Stomach (tissue), 9 donors: Measurements from ENCODE around the gene PLLP. TPM values are rescaled to one million over a fixed set of nuclear protein-coding genes. Genes with fewer than 3 reads are reported as not detected.

Experiments
- DNase-seq, 2 donors: peaks; one replicate each; pipeline versions ENCODE4 v3.0.0 to v3.0.0-alpha.2; 2013 to 2019
- H3K27ac ChIP-seq, 5 donors: fragments of 200-600 bp in 4 of 5; sonication (generic) in 4 of 5; one replicate each; pipeline ENCODE4 v1.5.1; 2013 to 2019; ENCODE audit warnings: mild to moderate bottlenecking in 1 of 5, moderate library complexity in 1 of 5
- H3K27me3 ChIP-seq, 3 donors: fragments of 200-600 bp; sonication (generic); one replicate each; pipeline ENCODE4 v1.5.1; 2017 to 2019; ENCODE audit warnings: mixed run types in 1 of 3
- H3K36me3 ChIP-seq, 4 donors: fragments of 200-600 bp; sonication (generic); 1 replicate in 3 of 4; 2 replicates in 1 of 4; pipeline ENCODE4 v1.5.1; 2016 to 2019
- H3K4me1 ChIP-seq, 4 donors: fragments of 200-600 bp; sonication (generic); one replicate each; pipeline ENCODE4 v1.5.1; 2016 to 2019
- H3K4me3 ChIP-seq, 4 donors: fragments of 200-600 bp; sonication (generic) in 3 of 4; one replicate each; pipeline ENCODE4 v1.5.1; 2016 to 2019; ENCODE audit warnings: mild to moderate bottlenecking in 1 of 4
- H3K9me3 ChIP-seq, 4 donors: fragments of 200-600 bp; sonication (generic); one replicate each; pipeline ENCODE4 v1.5.1; 2016 to 2019
- CTCF ChIP-seq, 7 experiments: fragments of 450-650 bp in 4 of 7; fragments of 200-600 bp in 3 of 7; sonication (generic) in 3 of 7; IDR thresholded peaks; one replicate each; pipeline ENCODE4 v1.5.1; 2016 to 2019; ENCODE audit warnings: antibody characterized with exemption in 7 of 7, control low read depth in 2 of 7, mild to moderate bottlenecking in 1 of 7
- EP300 ChIP-seq: sonication (generic); formaldehyde crosslinking; IDR thresholded peaks from one replicate; pipeline ENCODE4 v1.6.1; 2017; ENCODE audit warnings: antibody characterized with exemption
- POLR2A ChIP-seq, 4 donors: fragments of 450-650 bp; IDR thresholded peaks; one replicate each; pipeline ENCODE4 v1.6.1; 2016; ENCODE audit warnings: antibody characterized with exemption in 4 of 4, control low read depth in 2 of 4, mild to moderate bottlenecking in 1 of 4, moderate library complexity in 1 of 4
- POLR2AphosphoS5 ChIP-seq, 3 donors: sonication (generic); formaldehyde crosslinking; IDR thresholded peaks; one replicate each; pipeline ENCODE4 v1.6.1; 2016; ENCODE audit warnings: antibody characterized with exemption in 3 of 3
- WGBS, 5 donors: extraction: QIAGEN DNeasy Blood & Tissue Kit in 3 of 5; methylation state at CpG; one replicate each; pipeline versions ENCODE4 v1.1.5 to v1.1.7; 2013 to 2018; 5-methylcytosine and 5-hydroxymethylcytosine counted together
- intact Hi-C: fragments of 100-400 bp; cut with DNase I; formaldehyde crosslinking; loops from one replicate; pipeline ENCODE4 v1.15.1; 2023; ENCODE audit warnings: low total_unique reads
- polyA plus RNA-seq, 3 donors: library from polyadenylated mRNA; stranded (reverse); fragments of 200-250 nt; gene quantifications; one replicate each; pipeline ENCODE4 v1.2.3, GENCODE V29; 2013
- total RNA-seq, 5 donors: library from RNA; depleted of rRNA; stranded (reverse); fragments of >200 nt; gene quantifications; one replicate each; pipeline versions ENCODE4 v1.1.0 to v1.2.3, GENCODE V29; 2014 to 2016
- donor health status: healthy with polysubstance abuse.
- donor health status: Bipolar disorder and iron deficiency.
- donor health status: healthy.

PLLP gene
- total and polyA plus RNA-seq, 8 donors: 27.4 to 190 (median 51.0) TPM

- DNase-seq: no peak
- 39 to 55% (median 45%) methylated on average over 19 of the region's 19 CpGs for WGBS, 5 donors
- no peak for TF ChIP-seq POLR2A (IDR thresholded peaks at IDR 0.05)
- TF ChIP-seq EP300: no peak
- no peak for TF ChIP-seq POLR2AphosphoS5 (IDR thresholded peaks at IDR 0.05)
- no peak for TF ChIP-seq CTCF (IDR thresholded peaks at IDR 0.05)
- peak overlapping the region in 3 of 5 donors; percentile 16 to 93 (median 92) for H3K27ac ChIP-seq
- H3K9me3 ChIP-seq: no peaks in the 10 kb centered on the region
- no peaks in the 10 kb centered on the region for H3K27me3 ChIP-seq
- H3K36me3 ChIP-seq: no peaks in the 10 kb centered on the region
- intact Hi-C loops: loop anchor here (2.0 to 10.0 kb wide), 2 partner anchors 116 to 214 kb away; no protein-coding TSS in a partner anchor
- H3K4me3 ChIP-seq: peak overlapping the region; percentile 8 to 43 (median 29)
- peaks cover 25 to 54% (median 38%) of the 10 kb centered on the region in 4 donors for H3K4me1 ChIP-seq
These were observed 16.8 kb upstream of the PLLP start for GRCh38 chr16:57301126-57301817.

GRCh38 chr16:57300387-57301125, 16.1 kb upstream of the PLLP start:
- TF ChIP-seq EP300 (no peak), CTCF (IDR thresholded peaks at IDR 0.05) (peak in 6 of 7 experiments; percentile 66 to 100 (median 94)), POLR2AphosphoS5 (IDR thresholded peaks at IDR 0.05) (peak; percentile 66 to 93 (median 92)), POLR2A (IDR thresholded peaks at IDR 0.05) (no peak)

GRCh38 chr16:57299719-57300386, 15.4 kb upstream of the PLLP start:
- Histone ChIP-seq H3K4me1 (peaks cover 24 to 46% (median 33%) of the 10 kb centered on the region in 4 donors), H3K27ac (peak overlapping the region; percentile 83 to 93 (median 92)), H3K9me3 (no peaks in the 10 kb centered on the region), H3K36me3 (no peaks in the 10 kb centered on the region), H3K27me3 (no peaks in the 10 kb centered on the region), H3K4me3 (peak overlapping the region; percentile 35 to 43 (median 42))
- DNase-seq: peak; percentile 83 to 96
- 0 to 1% (median 1%) methylated on average over 35 of the region's 35 CpGs for WGBS, 5 donors
- peak; percentile 55 to 63 (median 56) for TF ChIP-seq POLR2AphosphoS5 (IDR thresholded peaks at IDR 0.05)
- TF ChIP-seq CTCF (IDR thresholded peaks at IDR 0.05): peak in 3 of 7 experiments; percentile 30 to 68 (median 52)
- TF ChIP-seq POLR2A (IDR thresholded peaks at IDR 0.05): no peak
- TF ChIP-seq EP300: no peak
- intact Hi-C loops: loop anchor here (2.0 to 10.0 kb wide), 2 partner anchors 117 to 215 kb away; no protein-coding TSS in a partner anchor

More at GRCh38 chr16:57300387-57301125, 16.1 kb upstream of the PLLP start:
- DNase-seq: peak; percentile 99 to 100
- intact Hi-C loops: loop anchor here (2.0 to 10.0 kb wide), 2 partner anchors 116 to 214 kb away; no protein-coding TSS in a partner anchor
- Histone ChIP-seq H3K4me3 (peak overlapping the region; percentile 35 to 43 (median 42)), H3K4me1 (peaks cover 25 to 53% (median 38%) of the 10 kb centered on the region in 4 donors), H3K36me3 (no peaks in the 10 kb centered on the region), H3K27me3 (no peaks in the 10 kb centered on the region), H3K27ac (peak overlapping the region; percentile 83 to 93 (median 92)), H3K9me3 (no peaks in the 10 kb centered on the region)
- WGBS, 5 donors: 1 to 4% (median 2%) methylated on average over 36 of the region's 36 CpGs
